ENCODE results near the gene ACOX3.

ACOX3 gene

GRCh38 chr4:8332038-8332857 is 108.3 kb downstream of the ACOX3 start:
- no peak for TF ChIP-seq EGR2 (tag by site-specific recombination; IDR thresholded peaks at IDR 0.05; ENCODE audit: low read depth)
- no peak for TF ChIP-seq ZFP41 (tag by site-specific recombination; IDR thresholded peaks at IDR 0.05; ENCODE audit: borderline replicate concordance)
- no peak for TF ChIP-seq REST (tag by site-specific recombination; IDR thresholded peaks at IDR 0.05)
- no peak for TF ChIP-seq ZBTB1 (tag by site-specific recombination; IDR thresholded peaks at IDR 0.05)
- TF ChIP-seq ZNF473 (tag by site-specific recombination; IDR thresholded peaks at IDR 0.05), result no peak
- TF ChIP-seq ZNF311 (tag by site-specific recombination; IDR thresholded peaks at IDR 0.05; ENCODE audit: borderline replicate concordance), result no peak
- TF ChIP-seq KLF10 (tag by site-specific recombination; IDR thresholded peaks at IDR 0.05), result no peak
- no peak for TF ChIP-seq OVOL3 (tag by site-specific recombination; IDR thresholded peaks at IDR 0.05)
- no peak for TF ChIP-seq ZNF596 (tag by site-specific recombination; IDR thresholded peaks at IDR 0.05)
- TF ChIP-seq, protein P1, sequence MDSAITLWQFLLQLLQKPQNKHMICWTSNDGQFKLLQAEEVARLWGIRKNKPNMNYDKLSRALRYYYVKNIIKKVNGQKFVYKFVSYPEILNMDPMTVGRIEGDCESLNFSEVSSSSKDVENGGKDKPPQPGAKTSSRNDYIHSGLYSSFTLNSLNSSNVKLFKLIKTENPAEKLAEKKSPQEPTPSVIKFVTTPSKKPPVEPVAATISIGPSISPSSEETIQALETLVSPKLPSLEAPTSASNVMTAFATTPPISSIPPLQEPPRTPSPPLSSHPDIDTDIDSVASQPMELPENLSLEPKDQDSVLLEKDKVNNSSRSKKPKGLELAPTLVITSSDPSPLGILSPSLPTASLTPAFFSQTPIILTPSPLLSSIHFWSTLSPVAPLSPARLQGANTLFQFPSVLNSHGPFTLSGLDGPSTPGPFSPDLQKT (IDR thresholded peaks at IDR 0.05; ENCODE audit: borderline replicate concordance, low read depth, low read length), result no peak
- Histone ChIP-seq H3K4me3 (ENCODE audit: low read depth, low read length) (no peak overlapping the region), H3K36me3 (ENCODE audit: control insufficient read depth in 2 of 2, insufficient read depth in 1 of 2, low read length in 2 of 2) (no peaks in the 10 kb centered on the region), H3K9me3 (ENCODE audit: control insufficient read depth, insufficient read depth, low read depth, low read length) (no peaks in the 10 kb centered on the region), H3K4me1 (ENCODE audit: control insufficient read depth, insufficient read depth, low read length) (no peaks in the 10 kb centered on the region), H3K27ac (ENCODE audit: extremely low read depth, low read depth, low read length) (no peak overlapping the region)
- POLR2A ChIA-PET, result no interaction called here
- CTCF ChIA-PET, result interaction anchor here (0.6 kb wide), 1 partner anchor 66 kb away, joined by 3 read pairs; no protein-coding TSS in a partner anchor

DNA sequence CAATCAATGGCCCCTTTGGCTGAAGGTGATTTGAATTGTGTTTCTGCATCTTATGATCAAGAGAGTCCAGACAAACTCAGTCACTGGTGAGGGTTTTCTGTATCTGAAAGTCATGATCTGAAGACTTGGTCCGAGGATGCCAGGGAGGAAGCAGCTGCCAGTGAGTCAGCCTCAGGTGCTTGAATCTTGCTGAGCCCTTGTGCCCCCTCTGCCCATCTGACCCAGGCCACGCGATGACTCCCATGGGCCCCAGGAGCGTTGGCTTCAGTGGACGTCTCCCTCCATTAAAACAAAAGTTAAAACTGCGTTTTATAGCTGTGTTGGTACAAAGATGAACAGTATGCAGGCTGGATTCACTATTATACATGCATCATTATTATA is 109.0 kb downstream of the ACOX3 start:
- Histone ChIP-seq H3K4me3 (ENCODE audit: low read depth, low read length) (no peak overlapping the region), H3K9me3 (ENCODE audit: control insufficient read depth, insufficient read depth, low read depth, low read length) (no peaks in the 10 kb centered on the region), H3K4me1 (ENCODE audit: control insufficient read depth, insufficient read depth, low read length) (no peaks in the 10 kb centered on the region), H3K36me3 (ENCODE audit: control insufficient read depth in 2 of 2, insufficient read depth in 1 of 2, low read length in 2 of 2) (no peaks in the 10 kb centered on the region), H3K27ac (ENCODE audit: extremely low read depth, low read depth, low read length) (no peak overlapping the region)
- POLR2A ChIA-PET, result no interaction called here
- CTCF ChIA-PET, result no interaction called here
- no peak for TF ChIP-seq ZNF544 (tag by site-specific recombination; IDR thresholded peaks at IDR 0.05)
- TF ChIP-seq RBAK (tag by site-specific recombination; IDR thresholded peaks at IDR 0.05), result no peak
- TF ChIP-seq, protein P2, sequence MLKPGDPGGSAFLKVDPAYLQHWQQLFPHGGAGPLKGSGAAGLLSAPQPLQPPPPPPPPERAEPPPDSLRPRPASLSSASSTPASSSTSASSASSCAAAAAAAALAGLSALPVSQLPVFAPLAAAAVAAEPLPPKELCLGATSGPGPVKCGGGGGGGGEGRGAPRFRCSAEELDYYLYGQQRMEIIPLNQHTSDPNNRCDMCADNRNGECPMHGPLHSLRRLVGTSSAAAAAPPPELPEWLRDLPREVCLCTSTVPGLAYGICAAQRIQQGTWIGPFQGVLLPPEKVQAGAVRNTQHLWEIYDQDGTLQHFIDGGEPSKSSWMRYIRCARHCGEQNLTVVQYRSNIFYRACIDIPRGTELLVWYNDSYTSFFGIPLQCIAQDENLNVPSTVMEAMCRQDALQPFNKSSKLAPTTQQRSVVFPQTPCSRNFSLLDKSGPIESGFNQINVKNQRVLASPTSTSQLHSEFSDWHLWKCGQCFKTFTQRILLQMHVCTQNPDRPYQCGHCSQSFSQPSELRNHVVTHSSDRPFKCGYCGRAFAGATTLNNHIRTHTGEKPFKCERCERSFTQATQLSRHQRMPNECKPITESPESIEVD (tag by site-specific recombination; IDR thresholded peaks at IDR 0.05), result no peak
- no peak for TF ChIP-seq ZNF391 (tag by site-specific recombination; IDR thresholded peaks at IDR 0.05; ENCODE audit: borderline replicate concordance, low read depth)
